HG02840 (cell line): ENCODE measurements around the gene C13orf46.

Experiments
- ATAC-seq: cut with Tn5 transposase; IDR thresholded peaks from one replicate; pipeline ENCODE4 v1.9.1; 2021; ENCODE audit warnings: mild to moderate bottlenecking, moderate library complexity, moderate number of reproducible peaks; ENCODE audit not compliant: unreplicated experiment, low FRiP score

Gene C13orf46

GRCh38 chr13:113941571-113942191 lies 32.2 kb downstream of the C13orf46 start:
- no peak for ATAC-seq

GRCh38 chr13:113939944-113940297 lies 34.0 kb downstream of the C13orf46 start:
- no peak for ATAC-seq

GRCh38 chr13:113939129-113939943 lies 34.5 kb downstream of the C13orf46 start:
- no peak for ATAC-seq

GRCh38 chr13:113938716-113939115 lies 35.2 kb downstream of the C13orf46 start:
- no peak for ATAC-seq

- no peak for ATAC-seq
Measured at GRCh38 chr13:113938246-113938645, 35.6 kb downstream of the C13orf46 start.

- no peak for ATAC-seq
Measured at GRCh38 chr13:113937527-113938180, 36.2 kb downstream of the C13orf46 start.

- ATAC-seq: no peak
Measured at GRCh38 chr13:113937073-113937472, 36.8 kb downstream of the C13orf46 start.

GRCh38 chr13:113936166-113936965 lies 37.5 kb downstream of the C13orf46 start:
- no peak for ATAC-seq

GRCh38 chr13:113935001-113935844 lies 38.7 kb downstream of the C13orf46 start:
- ATAC-seq: no peak

- no peak for ATAC-seq
Measured at GRCh38 chr13:113934576-113934975, 39.3 kb downstream of the C13orf46 start.

GRCh38 chr13:113933901-113934300 lies 40.0 kb downstream of the C13orf46 start:
- no peak for ATAC-seq

- no peak for ATAC-seq
Measured at GRCh38 chr13:113931841-113932459, 41.9 kb downstream of the C13orf46 start.

GRCh38 chr13:113930671-113931637 lies 42.9 kb downstream of the C13orf46 start:
- no peak for ATAC-seq

GRCh38 chr13:113929628-113930615 lies 44.0 kb downstream of the C13orf46 start:
- no peak for ATAC-seq

- no peak for ATAC-seq
Measured at GRCh38 chr13:113928685-113929627, 44.9 kb downstream of the C13orf46 start.
